Naive thymus-derived CD4-positive, alpha-beta T cell (primary cell): ENCODE measurements around the gene TLE6. TPM values are rescaled to one million over a fixed set of nuclear protein-coding genes. Genes with fewer than 3 reads are reported as not detected.
"Not testable (repeated sequence)": the region's sequence is repeated elsewhere in the genome, so short reads cannot be mapped to it uniquely, and the experiment has no call there.

ENCODE experiments used
- ATAC-seq: fragments of 150-1000 bp; cut with Tn5 transposase; 2 replicates; pipeline ENCODE4 v1.10.0; 2021; ENCODE audit warnings: mild to moderate bottlenecking, moderate library complexity
- CTCF ChIA-PET: fragments of 350-600 bp; sonication (Branson Sonifier 250); formaldehyde crosslinking; loops from one replicate; lab custom pipeline; 2021; ENCODE audit warnings: antibody characterized with exemption; lab: Charles Lee
- POLR2A ChIA-PET: fragments of 350-600 bp; sonication (Branson Sonifier 250); formaldehyde crosslinking; loops from one replicate; lab custom pipeline; 2021; ENCODE audit warnings: antibody characterized with exemption, inconsistent platforms; lab: Charles Lee
- DNase-seq, 9 donors: peaks; one replicate each; pipeline versions ENCODE4 v3.0.0 to v3.0.0-alpha.2; 2020 to 2022; ENCODE audit warnings: mixed read lengths in 1 of 9
- H3K27ac ChIP-seq: one replicate; pipeline ENCODE4 v1.7.0; 2013; ENCODE audit warnings: mild to moderate bottlenecking, low read depth, low read length, moderate library complexity
- H3K27me3 ChIP-seq, 2 donors: one replicate each; pipeline ENCODE4 v1.7.0; 2013; ENCODE audit warnings: low read length in 2 of 2, mild to moderate bottlenecking in 2 of 2, moderate library complexity in 2 of 2; ENCODE audit not compliant: control insufficient read depth in 2 of 2, insufficient read depth in 2 of 2
- H3K36me3 ChIP-seq, 3 experiments: 1 replicate in 2 of 3; 2 replicates in 1 of 3; pipeline ENCODE4 v1.7.0; 2013; ENCODE audit warnings: low read length in 3 of 3, mild to moderate bottlenecking in 3 of 3, moderate library complexity in 1 of 3; ENCODE audit not compliant: insufficient read depth in 3 of 3, control insufficient read depth in 2 of 3
- H3K4me1 ChIP-seq, 2 donors: one replicate each; pipeline ENCODE4 v1.7.0; 2013; ENCODE audit warnings: low read length in 2 of 2, mild to moderate bottlenecking in 2 of 2, moderate library complexity in 1 of 2; ENCODE audit not compliant: control insufficient read depth in 2 of 2, insufficient read depth in 2 of 2
- H3K4me3 ChIP-seq: 2 replicates; pipeline ENCODE4 v1.7.0; 2013; ENCODE audit warnings: mild to moderate bottlenecking, low read length
- H3K9me3 ChIP-seq, 3 experiments: 1 replicate in 2 of 3; 2 replicates in 1 of 3; pipeline ENCODE4 v1.7.0; 2013; ENCODE audit warnings: low read length in 3 of 3; ENCODE audit not compliant: control insufficient read depth in 2 of 3
- H3K27ac Mint-ChIP-seq, 9 donors: one replicate each; pipeline ENCODE4 v1.8.0; 2020 to 2022; ENCODE audit warnings: mixed read lengths in 9 of 9, mild to moderate bottlenecking in 8 of 9, moderate library complexity in 5 of 9, inconsistent platforms in 2 of 9
- H3K27me3 Mint-ChIP-seq, 5 donors: one replicate each; pipeline ENCODE4 v1.8.0; 2021 to 2022; ENCODE audit warnings: mixed read lengths in 5 of 5, mild to moderate bottlenecking in 1 of 5
- H3K36me3 Mint-ChIP-seq, 5 donors: one replicate each; pipeline ENCODE4 v1.8.0; 2020 to 2022; ENCODE audit warnings: mixed read lengths in 5 of 5, mild to moderate bottlenecking in 3 of 5, inconsistent platforms in 1 of 5
- H3K4me1 Mint-ChIP-seq, 7 donors: one replicate each; pipeline ENCODE4 v1.8.0; 2020 to 2022; ENCODE audit warnings: mixed read lengths in 7 of 7, mild to moderate bottlenecking in 3 of 7, inconsistent platforms in 1 of 7
- H3K4me3 Mint-ChIP-seq, 10 donors: one replicate each; pipeline ENCODE4 v1.8.0; 2020 to 2022; ENCODE audit warnings: mild to moderate bottlenecking in 10 of 10, mixed read lengths in 10 of 10, moderate library complexity in 6 of 10, inconsistent platforms in 2 of 10
- H3K9me3 Mint-ChIP-seq, 11 donors: one replicate each; pipeline ENCODE4 v1.8.0; 2020 to 2022; ENCODE audit warnings: mixed read lengths in 11 of 11, mild to moderate bottlenecking in 4 of 11, inconsistent platforms in 1 of 11, moderate library complexity in 1 of 11
- intact Hi-C, 2 donors: fragments of 100-400 bp; cut with micrococcal nuclease; formaldehyde crosslinking; loops; one replicate each; pipeline ENCODE4 v1.15.1; 2023
- polyA plus RNA-seq, 2 donors: library from polyadenylated mRNA; unstranded; fragments of 300-500 nt; fragmentation: Illumina TruSeq; gene quantifications; one replicate each; pipeline ENCODE4 v1.2.3, GENCODE V29; 2021
- total RNA-seq, 6 experiments: library from RNA in 5 of 6; stranded (reverse) in 5 of 6; gene quantifications; 1 replicate in 5 of 6; 2 replicates in 1 of 6; pipeline ENCODE4 v1.2.3 and lab custom pipeline; 2021 to 2026

Gene TLE6
- total and polyA plus RNA-seq, 7 experiments from 2014 or later, result 0.52 to 0.64 (median 0.60) TPM; not detected in 4

- CTCF ChIA-PET, result interaction anchor here (0.8 to 2.7 kb wide), 8 partner anchors 8 to 84 kb away, joined by 3 to 18 read pairs (median 6); partner anchors contain the start of gene TLE5
- H3K4me3 Mint-ChIP-seq, result peak overlapping the region; percentile 88 to 97 (median 94)
Measured at GRCh38 chr19:3034656-3035541, 57.5 kb downstream of the TLE6 start.

GRCh38 chr19:3035542-3036118 lies 58.3 kb downstream of the TLE6 start:
- peak; percentile 77 to 97 (median 95) for DNase-seq
- CTCF ChIA-PET, result interaction anchor here (0.6 to 2.7 kb wide), 9 partner anchors 8 to 95 kb away, joined by 3 to 18 read pairs (median 5); partner anchors contain the start of gene TLE5

More at GRCh38 chr19:3034656-3035541, 57.5 kb downstream of the TLE6 start:
- H3K4me3 ChIP-seq, result peak overlapping the region; percentile 95
- POLR2A ChIA-PET, result interaction anchor here (0.8 to 9.9 kb wide), 11 partner anchors 9 to 150 kb away, joined by 3 to 359 read pairs (median 6); partner anchors contain the start of genes TLE5 and TLE6
- ATAC-seq (no peak), DNase-seq (peak in 5 of 9 donors; percentile 18 to 57 (median 44))
- H3K27me3 Mint-ChIP-seq, result peaks cover 0 to 49% (median 0%) of the 10 kb centered on the region in 5 donors
- H3K27ac ChIP-seq, result peak overlapping the region; percentile 76
- H3K4me1 Mint-ChIP-seq, result peaks cover 27 to 50% (median 31%) of the 10 kb centered on the region in 7 donors
- H3K4me1 ChIP-seq, result peaks cover 11 to 16% of the 10 kb centered on the region in 2 donors
- peak overlapping the region; percentile 92 to 99 (median 98) for H3K27ac Mint-ChIP-seq
- no peaks in the 10 kb centered on the region for H3K27me3 ChIP-seq
- no peaks in the 10 kb centered on the region for H3K36me3 Mint-ChIP-seq
- no peaks in the 10 kb centered on the region for H3K36me3 ChIP-seq
- H3K9me3 ChIP-seq, result no peaks in the 10 kb centered on the region
- H3K9me3 Mint-ChIP-seq, result peaks cover 0 to 5% (median 0%) of the 10 kb centered on the region in 11 donors
- intact Hi-C loops, result loop anchor here (1.0 to 5.0 kb wide), 12 partner anchors 12 to 952 kb away; partner anchors contain the start of genes NCLN (in 2 of the 2), TLE6 (in 2 of the 2), EEF2 (in 1 of the 2) and FZR1 (in 1 of the 2)

GRCh38 chr19:3036119-3036976 lies 59.0 kb downstream of the TLE6 start:
- H3K4me3 Mint-ChIP-seq, result peak overlapping the region; percentile 88 to 97 (median 94)
- H3K27me3 Mint-ChIP-seq, result peaks cover 0 to 35% (median 0%) of the 10 kb centered on the region in 5 donors
- no peaks in the 10 kb centered on the region for H3K27me3 ChIP-seq
- ATAC-seq (peak; percentile 64), DNase-seq (peak; percentile 66 to 87 (median 82))
- H3K27ac Mint-ChIP-seq, result peak overlapping the region; percentile 92 to 99 (median 98)
- peak overlapping the region; percentile 95 for H3K4me3 ChIP-seq
- peaks cover 21 to 40% (median 27%) of the 10 kb centered on the region in 7 donors for H3K4me1 Mint-ChIP-seq
- H3K27ac ChIP-seq, result peak overlapping the region; percentile 76
- ChIA-PET CTCF (interaction anchor here (0.6 to 2.7 kb wide), 9 partner anchors 9 to 96 kb away, joined by 3 to 18 read pairs (median 5); partner anchors contain the start of gene TLE5), POLR2A (interaction anchor here (0.5 to 9.9 kb wide), 19 partner anchors 9 to 1594 kb away, joined by 3 to 359 read pairs (median 5); partner anchors contain the start of genes TLE5 and TLE6)
- intact Hi-C loops, result loop anchor here (1.0 to 5.0 kb wide), 3 partner anchors 8 to 951 kb away; partner anchors contain the start of genes EEF2 (in 1 of the 2) and NCLN (in 1 of the 2)
- peaks cover 0 to 5% (median 0%) of the 10 kb centered on the region in 11 donors for H3K9me3 Mint-ChIP-seq
- no peaks in the 10 kb centered on the region for H3K9me3 ChIP-seq
- H3K36me3 Mint-ChIP-seq, result no peaks in the 10 kb centered on the region
- H3K36me3 ChIP-seq, result no peaks in the 10 kb centered on the region
- peaks cover 11 to 16% of the 10 kb centered on the region in 2 donors for H3K4me1 ChIP-seq

More at GRCh38 chr19:3035542-3036118, 58.3 kb downstream of the TLE6 start:
- Mint-ChIP-seq H3K27ac (peak overlapping the region; percentile 92 to 99 (median 98)), H3K9me3 (peaks cover 0 to 5% (median 0%) of the 10 kb centered on the region in 11 donors), H3K4me3 (peak overlapping the region; percentile 88 to 97 (median 94)), H3K4me1 (peaks cover 21 to 44% (median 31%) of the 10 kb centered on the region in 7 donors), H3K27me3 (peaks cover 0 to 41% (median 0%) of the 10 kb centered on the region in 5 donors), H3K36me3 (no peaks in the 10 kb centered on the region)
- H3K27ac ChIP-seq, result peak overlapping the region; percentile 76
- no peaks in the 10 kb centered on the region for H3K27me3 ChIP-seq
- peak; percentile 95 for ATAC-seq
- intact Hi-C loops, result loop anchor here (1.0 to 5.0 kb wide), 13 partner anchors 7 to 952 kb away; partner anchors contain the start of genes NCLN (in 2 of the 2), TLE6 (in 2 of the 2), EEF2 (in 1 of the 2) and FZR1 (in 1 of the 2)
- H3K36me3 ChIP-seq, result no peaks in the 10 kb centered on the region
- POLR2A ChIA-PET, result interaction anchor here (0.5 to 9.9 kb wide), 20 partner anchors 8 to 1594 kb away, joined by 3 to 359 read pairs (median 5); partner anchors contain the start of genes TLE5 and TLE6
- peak overlapping the region; percentile 95 for H3K4me3 ChIP-seq
- peaks cover 11 to 16% of the 10 kb centered on the region in 2 donors for H3K4me1 ChIP-seq
- no peaks in the 10 kb centered on the region for H3K9me3 ChIP-seq

DNA sequence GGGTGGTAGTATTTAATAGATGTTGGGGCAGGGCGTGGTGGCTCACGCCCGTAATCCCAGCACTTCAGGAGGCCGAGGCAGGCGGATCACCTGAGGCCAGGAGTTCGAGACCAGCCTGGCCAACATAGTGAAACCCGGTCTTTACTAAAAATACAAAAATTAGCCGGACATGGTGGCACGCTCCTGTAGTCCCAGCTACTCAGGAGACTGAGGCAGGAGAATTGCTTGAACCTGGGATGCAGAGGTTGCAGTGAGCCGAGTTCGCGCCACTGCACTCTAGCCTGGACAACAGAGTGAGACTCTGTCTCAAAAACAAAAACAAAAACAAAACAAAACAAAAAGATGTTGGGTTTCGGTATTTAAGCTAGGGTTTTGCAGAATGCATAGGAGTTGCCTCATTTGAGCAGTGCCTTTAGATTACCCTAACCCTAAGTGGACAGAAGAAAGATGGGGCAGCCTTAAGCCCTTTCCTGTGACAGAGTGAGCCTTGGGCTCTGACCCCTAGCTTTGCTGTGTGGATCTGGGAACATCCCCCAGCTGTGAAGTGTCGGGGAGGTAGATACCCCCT lies 59.7 kb downstream of the TLE6 start:
- peaks cover 0 to 30% (median 0%) of the 10 kb centered on the region in 5 donors for H3K27me3 Mint-ChIP-seq
- peak overlapping the region; percentile 49 to 97 (median 92) for H3K4me3 Mint-ChIP-seq

GRCh38 chr19:3038214-3038613 lies 60.9 kb downstream of the TLE6 start:
- Mint-ChIP-seq H3K4me3 (peak overlapping the region in 3 of 10 donors; percentile 3 to 58 (median 38)), H3K9me3 (peaks cover 0 to 5% (median 0%) of the 10 kb centered on the region in 11 donors), H3K27me3 (peaks cover 0 to 24% (median 0%) of the 10 kb centered on the region in 5 donors), H3K36me3 (no peaks in the 10 kb centered on the region), H3K27ac (peak overlapping the region in 5 of 9 donors; percentile 14 to 60 (median 53)), H3K4me1 (peaks cover 28 to 49% (median 33%) of the 10 kb centered on the region in 7 donors)
- Histone ChIP-seq H3K27me3 (no peaks in the 10 kb centered on the region), H3K4me3 (no peak overlapping the region), H3K36me3 (no peaks in the 10 kb centered on the region), H3K27ac (no peak overlapping the region), H3K9me3 (no peaks in the 10 kb centered on the region), H3K4me1 (peaks cover 11 to 16% of the 10 kb centered on the region in 2 donors)
- intact Hi-C loops, result loop anchor here (5.0 kb wide), 2 partner anchors 149 to 949 kb away; partner anchors contain the start of genes EEF2 (in 1 of the 2) and NCLN (in 1 of the 2)
- POLR2A ChIA-PET, result interaction anchor here (0.6 to 9.9 kb wide), 4 partner anchors 9 to 780 kb away, joined by 3 to 359 read pairs (median 26); partner anchors contain the start of genes TLE2 and TLE5
- no peak for ATAC-seq
- no peak for DNase-seq
- CTCF ChIA-PET, result no interaction called here

More for the DNA sequence above, 59.7 kb downstream of the TLE6 start:
- not testable (repeated sequence) for H3K27me3 ChIP-seq, H3K9me3 Mint-ChIP-seq, H3K36me3 ChIP-seq, H3K4me3 ChIP-seq, DNase-seq, H3K9me3 ChIP-seq, H3K36me3 Mint-ChIP-seq, ATAC-seq
- H3K4me1 ChIP-seq, result peaks cover 11 to 16% of the 10 kb centered on the region in 2 donors
- CTCF ChIA-PET, result interaction anchor here (2.7 kb wide), 1 partner anchor 25 kb away, joined by 18 read pairs; the partner anchor contains the start of gene TLE5
- Mint-ChIP-seq H3K4me1 (peaks cover 21 to 39% (median 27%) of the 10 kb centered on the region in 7 donors), H3K27ac (peak overlapping the region; percentile 26 to 99 (median 96))
- peak overlapping the region; percentile 76 for H3K27ac ChIP-seq
- intact Hi-C loops, result loop anchor here (1.0 to 5.0 kb wide), 3 partner anchors 9 to 950 kb away; partner anchors contain the start of genes EEF2 (in 1 of the 2) and NCLN (in 1 of the 2)
- POLR2A ChIA-PET, result interaction anchor here (0.6 to 9.9 kb wide), 10 partner anchors 9 to 1447 kb away, joined by 3 to 359 read pairs (median 6); partner anchors contain the start of genes TLE2, TLE5 and TLE6
